Endothelial cell (in vitro differentiated cells): ENCODE results near the gene SLF2. TPM values are rescaled to one million over a fixed set of nuclear protein-coding genes. Genes with fewer than 3 reads are reported as not detected.

Experiments
- DNase-seq: peaks from one replicate; pipeline ENCODE4 v3.0.0; 2021; ENCODE audit warnings: low spot score
- H3K27ac Mint-ChIP-seq: one replicate; pipeline ENCODE4 v1.8.0; 2021; ENCODE audit warnings: mixed read lengths, inconsistent platforms; ENCODE audit not compliant: unreplicated experiment
- H3K27me3 Mint-ChIP-seq: one replicate; pipeline ENCODE4 v1.8.0; 2021; ENCODE audit warnings: mild to moderate bottlenecking, moderate library complexity, mixed read lengths, inconsistent platforms; ENCODE audit not compliant: unreplicated experiment
- H3K36me3 Mint-ChIP-seq: one replicate; pipeline ENCODE4 v1.8.0; 2021; ENCODE audit warnings: mild to moderate bottlenecking, low read depth, mixed read lengths, inconsistent platforms; ENCODE audit not compliant: unreplicated experiment
- H3K4me1 Mint-ChIP-seq: one replicate; pipeline ENCODE4 v1.8.0; 2021; ENCODE audit warnings: mild to moderate bottlenecking, mixed read lengths, inconsistent platforms; ENCODE audit not compliant: unreplicated experiment
- H3K4me3 Mint-ChIP-seq: one replicate; pipeline ENCODE4 v1.8.0; 2021; ENCODE audit warnings: mild to moderate bottlenecking, mixed read lengths, inconsistent platforms; ENCODE audit not compliant: unreplicated experiment
- H3K9me3 Mint-ChIP-seq: one replicate; pipeline ENCODE4 v1.8.0; 2021; ENCODE audit warnings: mixed read lengths, inconsistent platforms; ENCODE audit not compliant: unreplicated experiment
- total RNA-seq: library from RNA; stranded (reverse); fragmentation: NEBNext Ultra II Directional; extraction: Animal tissue kit (Norgen Biotek cat#: 25700); gene quantifications from one replicate; pipeline ENCODE4 v1.2.1, GENCODE V29; 2021; ENCODE audit not compliant: unreplicated experiment
- TF ChIP-seq, protein P1 (sequence below): fragments of 200-600 bp; sonication (generic); IDR thresholded peaks from one replicate; pipeline ENCODE4 v1.5.0; 2021; ENCODE audit warnings: antibody characterized with exemption; ENCODE audit not compliant: unreplicated experiment

Gene SLF2
- total RNA-seq, 1 donor from 2014 or later = 31.2 TPM

DNA sequence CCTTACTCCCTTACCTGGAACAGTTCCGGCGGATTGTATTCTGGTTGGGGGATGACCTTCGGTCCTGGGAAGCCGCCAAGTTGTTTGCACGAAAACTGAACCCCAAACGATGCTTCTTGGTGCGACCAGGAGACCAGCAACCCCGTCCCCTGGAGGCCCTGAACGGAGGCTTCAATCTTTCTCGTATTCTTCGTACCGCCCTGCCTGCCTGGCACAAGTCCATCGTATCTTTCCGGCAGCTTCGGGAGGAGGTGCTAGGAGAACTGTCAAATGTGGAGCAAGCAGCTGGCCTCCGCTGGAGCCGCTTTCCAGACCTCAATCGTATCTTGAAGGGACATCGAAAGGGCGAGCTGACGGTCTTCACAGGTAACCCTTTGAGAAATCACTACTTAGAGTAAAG lies 76.3 kb downstream of the SLF2 start:
- TF ChIP-seq, protein P1, sequence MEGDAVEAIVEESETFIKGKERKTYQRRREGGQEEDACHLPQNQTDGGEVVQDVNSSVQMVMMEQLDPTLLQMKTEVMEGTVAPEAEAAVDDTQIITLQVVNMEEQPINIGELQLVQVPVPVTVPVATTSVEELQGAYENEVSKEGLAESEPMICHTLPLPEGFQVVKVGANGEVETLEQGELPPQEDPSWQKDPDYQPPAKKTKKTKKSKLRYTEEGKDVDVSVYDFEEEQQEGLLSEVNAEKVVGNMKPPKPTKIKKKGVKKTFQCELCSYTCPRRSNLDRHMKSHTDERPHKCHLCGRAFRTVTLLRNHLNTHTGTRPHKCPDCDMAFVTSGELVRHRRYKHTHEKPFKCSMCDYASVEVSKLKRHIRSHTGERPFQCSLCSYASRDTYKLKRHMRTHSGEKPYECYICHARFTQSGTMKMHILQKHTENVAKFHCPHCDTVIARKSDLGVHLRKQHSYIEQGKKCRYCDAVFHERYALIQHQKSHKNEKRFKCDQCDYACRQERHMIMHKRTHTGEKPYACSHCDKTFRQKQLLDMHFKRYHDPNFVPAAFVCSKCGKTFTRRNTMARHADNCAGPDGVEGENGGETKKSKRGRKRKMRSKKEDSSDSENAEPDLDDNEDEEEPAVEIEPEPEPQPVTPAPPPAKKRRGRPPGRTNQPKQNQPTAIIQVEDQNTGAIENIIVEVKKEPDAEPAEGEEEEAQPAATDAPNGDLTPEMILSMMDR = no peak
- Mint-ChIP-seq H3K27me3 (peaks cover 15% of the 10 kb centered on the region), H3K9me3 (no peaks in the 10 kb centered on the region), H3K4me1 (peaks cover 29% of the 10 kb centered on the region), H3K27ac (no peak overlapping the region), H3K4me3 (peak overlapping the region; percentile 67), H3K36me3 (peaks cover 17% of the 10 kb centered on the region)
- DNase-seq = no peak

DNA sequence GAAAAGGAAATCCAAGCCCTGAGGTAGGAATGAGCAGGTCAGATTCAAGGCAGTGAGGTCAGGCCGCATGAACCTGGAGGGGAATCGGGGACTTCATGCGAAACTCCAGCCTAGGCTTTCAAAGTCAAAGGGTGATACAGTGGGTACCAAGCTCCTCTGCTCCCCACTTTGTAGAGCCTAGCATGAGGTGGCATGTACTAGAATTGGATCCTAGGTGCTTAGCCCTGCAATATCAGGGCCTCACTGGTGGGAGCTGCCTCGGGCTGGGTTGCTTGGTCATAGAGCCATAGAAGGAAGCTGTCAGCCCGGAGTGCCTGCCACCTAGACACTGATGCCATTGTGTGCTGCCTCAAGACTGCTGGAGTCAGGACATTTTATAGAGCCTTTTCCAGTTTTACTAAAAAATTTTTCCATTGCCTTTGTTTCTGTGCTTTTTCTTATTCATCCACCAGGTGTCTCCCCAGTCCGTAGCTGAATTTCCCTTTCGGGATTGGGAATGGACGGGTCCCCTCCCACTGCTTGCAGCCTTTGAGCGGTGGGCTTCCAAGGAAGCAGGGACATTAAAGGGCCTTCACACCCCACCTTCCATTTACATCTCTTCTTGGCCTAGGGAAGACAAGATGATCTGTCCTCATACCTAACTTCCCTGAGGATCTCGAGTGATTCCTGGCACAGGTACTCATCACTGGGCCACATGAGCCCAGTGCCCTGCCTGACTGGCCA lies 81.4 kb downstream of the SLF2 start:
- TF ChIP-seq, protein P1 = peak; percentile 65
- Mint-ChIP-seq H3K9me3 (no peaks in the 10 kb centered on the region), H3K36me3 (peaks cover 16% of the 10 kb centered on the region), H3K27me3 (peaks cover 7% of the 10 kb centered on the region), H3K4me1 (peaks cover 33% of the 10 kb centered on the region), H3K27ac (peak overlapping the region; percentile 44), H3K4me3 (no peak overlapping the region)
- peak; percentile 38 for DNase-seq

DNA sequence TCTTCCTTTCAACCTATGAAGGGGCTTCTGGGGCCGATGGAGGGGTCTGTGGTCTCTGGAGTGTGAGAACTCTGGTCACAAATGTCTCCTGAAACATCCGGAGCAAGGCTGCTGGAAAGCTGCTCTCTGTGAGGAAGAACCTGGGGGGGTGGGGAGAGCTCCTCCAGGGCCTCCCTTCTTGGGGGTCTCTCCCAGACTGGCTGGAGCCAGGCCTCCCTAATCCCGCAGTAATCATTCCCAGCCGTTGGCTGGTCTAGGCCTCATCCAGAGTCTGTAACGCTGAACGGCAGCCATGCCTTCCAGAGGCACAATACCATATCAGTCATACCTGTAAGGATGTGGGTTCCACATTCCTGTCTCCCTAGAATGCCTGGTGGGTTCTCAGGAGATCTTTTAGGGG lies 82.4 kb downstream of the SLF2 start:
- Mint-ChIP-seq H3K27ac (no peak overlapping the region), H3K4me3 (no peak overlapping the region)

DNA sequence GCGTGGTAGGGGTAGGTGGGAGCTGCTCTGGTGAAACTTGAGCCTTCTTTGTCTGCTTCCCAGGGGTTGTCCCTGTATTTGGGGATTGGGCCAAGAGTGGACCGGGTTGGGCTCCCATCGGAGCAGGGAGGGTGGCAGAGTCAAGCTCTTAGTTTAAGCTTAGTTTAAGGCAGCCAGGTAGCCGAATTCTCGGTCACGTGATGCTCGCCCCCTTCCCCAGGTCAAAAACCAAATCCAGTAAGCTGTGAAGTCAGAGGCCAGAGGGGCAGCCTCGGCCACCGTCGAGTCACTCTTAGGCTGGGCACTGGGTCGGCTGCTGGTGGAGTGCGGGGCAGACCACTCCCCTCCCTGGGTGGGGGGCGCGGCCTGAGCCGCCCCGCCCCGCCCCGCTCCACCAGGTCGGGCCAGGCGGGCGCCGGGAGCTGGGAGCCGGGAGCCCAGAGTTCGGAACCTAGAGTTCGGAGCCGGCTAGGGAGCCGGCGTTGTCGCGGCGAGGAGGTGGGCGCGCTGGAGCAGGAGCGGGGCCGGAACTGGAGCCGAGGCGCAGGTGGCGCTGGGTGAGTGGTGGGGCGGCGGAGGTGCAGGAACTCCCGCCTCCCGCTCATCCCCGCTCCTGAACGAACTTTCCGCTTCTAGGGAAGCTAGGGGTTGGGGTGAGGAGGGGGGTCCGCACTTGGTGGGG lies 84.1 kb downstream of the SLF2 start:
- Mint-ChIP-seq H3K9me3 (no peaks in the 10 kb centered on the region), H3K27ac (peak overlapping the region; percentile 70), H3K27me3 (peaks cover 10% of the 10 kb centered on the region), H3K4me3 (peak overlapping the region; percentile 92), H3K36me3 (peaks cover 8% of the 10 kb centered on the region), H3K4me1 (peaks cover 34% of the 10 kb centered on the region)
- DNase-seq = peak; percentile 51
- TF ChIP-seq, protein P1 = no peak

More for the DNA sequence above, 82.4 kb downstream of the SLF2 start:
- H3K27me3 Mint-ChIP-seq = peaks cover 7% of the 10 kb centered on the region
- no peaks in the 10 kb centered on the region for H3K9me3 Mint-ChIP-seq
- peaks cover 33% of the 10 kb centered on the region for H3K4me1 Mint-ChIP-seq
- no peak for DNase-seq
- peaks cover 16% of the 10 kb centered on the region for H3K36me3 Mint-ChIP-seq
- TF ChIP-seq, protein P1 = no peak
